ENCODE measurements around the gene CCNG2. TPM values are rescaled to one million over a fixed set of nuclear protein-coding genes. Genes with fewer than 3 reads are reported as not detected.

CCNG2 gene
- total and polyA plus RNA-seq, 2 of the 13 experiments (the other 11 are each of a cell fraction or from before 2014, with no cell fraction given), result 3.9 to 11.5 TPM

DNA sequence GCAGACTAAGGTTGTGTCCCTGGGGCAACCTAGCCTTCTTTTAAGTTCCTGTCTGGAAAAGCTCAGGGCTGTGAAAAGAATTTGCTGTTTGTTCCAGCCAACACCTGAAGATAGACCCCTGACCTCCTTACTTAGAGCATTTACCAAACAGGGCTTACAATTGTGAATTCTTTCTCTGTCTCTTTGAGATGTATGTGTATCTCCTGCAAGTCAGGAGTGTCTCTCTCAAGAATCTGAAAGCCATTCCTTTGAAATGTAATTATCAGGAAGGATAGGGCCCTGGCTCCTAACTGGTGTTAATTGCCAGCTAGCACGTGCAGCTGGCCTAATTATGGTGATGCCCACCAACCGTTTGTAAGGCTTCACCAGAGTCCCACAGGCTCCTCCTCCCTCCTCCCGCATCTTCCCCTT is 18.2 kb downstream of the CCNG2 start (continued):
- TF ChIP-seq SNAPC4 (CRISPR knock-in tag; IDR thresholded peaks at IDR 0.05) (no peak), HOXD1 (CRISPR knock-in tag; IDR thresholded peaks at IDR 0.05) (no peak)

DNA sequence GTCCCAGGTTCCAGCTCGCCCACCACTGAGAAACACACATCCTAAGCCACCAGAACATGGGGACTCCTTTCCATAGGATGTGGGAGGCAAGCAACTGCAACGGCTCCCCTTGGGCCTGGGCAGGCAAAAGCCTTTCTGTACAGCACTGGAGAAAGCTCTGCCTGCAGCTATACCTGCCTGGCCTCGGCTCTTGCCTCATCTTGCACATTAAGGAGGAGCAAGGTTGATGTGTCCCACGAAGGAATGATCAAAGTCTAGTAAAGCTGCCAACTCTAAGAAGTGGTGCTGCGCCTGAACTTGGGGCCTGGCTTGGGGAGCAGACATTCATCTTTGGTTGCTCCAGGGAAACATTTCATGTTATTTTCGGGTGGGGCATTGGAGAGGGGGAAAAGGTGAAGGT is 19.6 kb downstream of the CCNG2 start:
- FAIRE-seq, result no peak
- BruUV-seq (replicated peaks), result no TSS peak
- Histone ChIP-seq H4K20me1 (ENCODE audit: insufficient read depth, low read length) (no peaks in the 10 kb centered on the region), H3K27me3 (ENCODE audit: control insufficient read depth in 1 of 2, insufficient read depth in 2 of 2, low read length in 2 of 2) (peaks cover 2 to 18% of the 10 kb centered on the region in 2 experiments; a peak in 3 of 5 replicates), H3K36me3 (replicated peaks in 1 of 2; ENCODE audit: control insufficient read depth in 1 of 2, insufficient read depth in 2 of 2, low read length in 2 of 2) (no peaks in the 10 kb centered on the region), H2AFZ (ENCODE audit: low read length) (no peak overlapping the region), H3K4me1 (ENCODE audit: insufficient read depth, low read length) (no peaks in the 10 kb centered on the region), H3K27ac (ENCODE audit: extremely low read length, insufficient read depth, low read length) (no peak overlapping the region), H3K9ac (ENCODE audit: insufficient read depth, low read depth, low read length) (no peak overlapping the region), H3K9me3 (ENCODE audit: low read length) (no peaks in the 10 kb centered on the region), H3K79me2 (ENCODE audit: insufficient read depth, low read length) (no peaks in the 10 kb centered on the region), H3K4me3 (replicated peaks in 1 of 3; ENCODE audit: insufficient read depth in 1 of 3, low read depth in 2 of 3, low read length in 3 of 3) (no peak overlapping the region), H3K4me2 (ENCODE audit: low read depth, low read length) (no peak overlapping the region)
- no peak for DNase-seq (ENCODE audit: low spot score)
- CTCF ChIA-PET (ENCODE audit: low intra/inter-chr PET ratio, low total read pairs), result no interaction called here
- in situ Hi-C loops (cut with HindIII; ENCODE audit: extremely low pct_ligation_motif_present, low pct_unique_long_range_greater_than_20kb) (no loop called here), intact Hi-C loops (cut with micrococcal nuclease; ENCODE audit: unreplicated experiment) (no loop called here)
- WGBS (ENCODE audit: low lambda C conversion rate), result 17% methylated on average over 4 of the region's 6 CpGs
- ATAC-seq, result no peak
- POLR2A ChIA-PET, result no interaction called here
- TF ChIP-seq ZNF883 (CRISPR knock-in tag; IDR thresholded peaks at IDR 0.05; ENCODE audit: not compliant biosample characterization) (no peak), CHCHD3 (CRISPR knock-in tag; IDR thresholded peaks at IDR 0.05) (no peak), PBX3 (CRISPR knock-in tag; IDR thresholded peaks at IDR 0.05; ENCODE audit: borderline replicate concordance) (no peak), TCF12 (IDR thresholded peaks at IDR 0.05) (no peak), TCF12 (CRISPR knock-in tag; IDR thresholded peaks at IDR 0.05) (no peak), KDM3A (CRISPR knock-in tag; IDR thresholded peaks at IDR 0.05; ENCODE audit: low read depth) (no peak), ZNF207 (IDR thresholded peaks at IDR 0.05; ENCODE audit: borderline replicate concordance) (no peak), ZFP82 (CRISPR knock-in tag; IDR thresholded peaks at IDR 0.05; ENCODE audit: borderline replicate concordance) (no peak), ZNF749 (CRISPR knock-in tag; IDR thresholded peaks at IDR 0.05; ENCODE audit: borderline replicate concordance) (no peak), ZMYM4 (CRISPR knock-in tag; IDR thresholded peaks at IDR 0.05) (no peak), KLF13 (CRISPR knock-in tag; IDR thresholded peaks at IDR 0.05) (no peak)
- TF ChIP-seq, protein P1, sequence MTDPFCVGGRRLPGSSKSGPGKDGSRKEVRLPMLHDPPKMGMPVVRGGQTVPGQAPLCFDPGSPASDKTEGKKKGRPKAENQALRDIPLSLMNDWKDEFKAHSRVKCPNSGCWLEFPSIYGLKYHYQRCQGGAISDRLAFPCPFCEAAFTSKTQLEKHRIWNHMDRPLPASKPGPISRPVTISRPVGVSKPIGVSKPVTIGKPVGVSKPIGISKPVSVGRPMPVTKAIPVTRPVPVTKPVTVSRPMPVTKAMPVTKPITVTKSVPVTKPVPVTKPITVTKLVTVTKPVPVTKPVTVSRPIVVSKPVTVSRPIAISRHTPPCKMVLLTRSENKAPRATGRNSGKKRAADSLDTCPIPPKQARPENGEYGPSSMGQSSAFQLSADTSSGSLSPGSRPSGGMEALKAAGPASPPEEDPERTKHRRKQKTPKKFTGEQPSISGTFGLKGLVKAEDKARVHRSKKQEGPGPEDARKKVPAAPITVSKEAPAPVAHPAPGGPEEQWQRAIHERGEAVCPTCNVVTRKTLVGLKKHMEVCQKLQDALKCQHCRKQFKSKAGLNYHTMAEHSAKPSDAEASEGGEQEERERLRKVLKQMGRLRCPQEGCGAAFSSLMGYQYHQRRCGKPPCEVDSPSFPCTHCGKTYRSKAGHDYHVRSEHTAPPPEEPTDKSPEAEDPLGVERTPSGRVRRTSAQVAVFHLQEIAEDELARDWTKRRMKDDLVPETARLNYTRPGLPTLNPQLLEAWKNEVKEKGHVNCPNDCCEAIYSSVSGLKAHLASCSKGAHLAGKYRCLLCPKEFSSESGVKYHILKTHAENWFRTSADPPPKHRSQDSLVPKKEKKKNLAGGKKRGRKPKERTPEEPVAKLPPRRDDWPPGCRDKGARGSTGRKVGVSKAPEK (CRISPR knock-in tag; IDR thresholded peaks at IDR 0.05; ENCODE audit: borderline replicate concordance), result no peak

All from HepG2 (cell line).